Measurements from ENCODE around the gene NKD2.

Gene NKD2

GRCh38 chr5:1007221-1007680 lies 1.4 kb upstream of the NKD2 start:
- TF ChIP-seq ZFX (IDR thresholded peaks at IDR 0.05) = no peak
- no peak for TF ChIP-seq CTCF (conservative IDR thresholded peaks at IDR 0.05)

GRCh38 chr5:1007681-1008450 lies 736 bp upstream of the NKD2 start:
- no peak for TF ChIP-seq CTCF (conservative IDR thresholded peaks at IDR 0.05)
- TF ChIP-seq ZFX (IDR thresholded peaks at IDR 0.05) = no peak

More at GRCh38 chr5:1007221-1007680, 1.4 kb upstream of the NKD2 start:
- H3K27ac ChIP-seq = no peak overlapping the region

GRCh38 chr5:1009359-1010180 lies 968 bp downstream of the NKD2 start:
- peak overlapping the region; percentile 21; the same call in 1 of the 2 replicates for H3K27ac ChIP-seq
- TF ChIP-seq ZFX (IDR thresholded peaks at IDR 0.05) (no peak), CTCF (conservative IDR thresholded peaks at IDR 0.05) (no peak)

More at GRCh38 chr5:1007681-1008450, 736 bp upstream of the NKD2 start:
- H3K27ac ChIP-seq = no peak overlapping the region

GRCh38 chr5:1010181-1010510 lies 1.5 kb downstream of the NKD2 start:
- TF ChIP-seq CTCF (conservative IDR thresholded peaks at IDR 0.05) = no peak
- TF ChIP-seq ZFX (IDR thresholded peaks at IDR 0.05) = no peak
- H3K27ac ChIP-seq = no peak overlapping the region

- TF ChIP-seq ZFX (IDR thresholded peaks at IDR 0.05) (no peak), CTCF (conservative IDR thresholded peaks at IDR 0.05) (no peak)
- H3K27ac ChIP-seq = no peak overlapping the region
These were observed 2.0 kb downstream of the NKD2 start for GRCh38 chr5:1010641-1011046.

GRCh38 chr5:1011226-1011631 lies 2.6 kb downstream of the NKD2 start:
- TF ChIP-seq CTCF (conservative IDR thresholded peaks at IDR 0.05) (peak; percentile 89), ZFX (IDR thresholded peaks at IDR 0.05) (no peak)
- no peak overlapping the region for H3K27ac ChIP-seq

GRCh38 chr5:1011741-1012312 lies 3.2 kb downstream of the NKD2 start:
- no peak overlapping the region for H3K27ac ChIP-seq
- no peak for TF ChIP-seq ZFX (IDR thresholded peaks at IDR 0.05)
- TF ChIP-seq CTCF (conservative IDR thresholded peaks at IDR 0.05) = no peak

Data from C4-2B (cell line).